Small intestine (tissue), 16 donors: Measurements from ENCODE around the gene GPBAR1. TPM values are rescaled to one million over a fixed set of nuclear protein-coding genes. Genes with fewer than 3 reads are reported as not detected.

ENCODE experiments used
- DNase-seq, 2 donors: peaks; one replicate each; pipeline versions ENCODE4 v3.0.0 to v3.0.0-alpha.2; 2013
- FAIRE-seq: peaks from 2 replicates; lab custom pipeline; 2012; peaks lifted over from hg19 to GRCh38; lab: Jason Lieb, UNC
- H3K27ac ChIP-seq, 3 donors: one replicate each; pipeline ENCODE4 v1.5.1; 2013; ENCODE audit warnings: low read length in 2 of 3, mild to moderate bottlenecking in 2 of 3, control low read depth in 1 of 3, inconsistent platforms in 1 of 3, low read depth in 1 of 3, moderate library complexity in 1 of 3
- H3K27me3 ChIP-seq, 3 donors: one replicate each; pipeline ENCODE4 v1.6.1; 2013; ENCODE audit warnings: low read length in 3 of 3, inconsistent platforms in 1 of 3; ENCODE audit not compliant: control insufficient read depth in 3 of 3, insufficient read depth in 3 of 3
- H3K36me3 ChIP-seq, 3 donors: one replicate each; pipeline ENCODE4 v1.6.1; 2013; ENCODE audit warnings: low read length in 3 of 3, inconsistent platforms in 1 of 3, low read depth in 1 of 3, mild to moderate bottlenecking in 1 of 3, moderate library complexity in 1 of 3; ENCODE audit not compliant: control insufficient read depth in 3 of 3, insufficient read depth in 2 of 3
- H3K4me1 ChIP-seq, 3 donors: one replicate each; pipeline ENCODE4 v1.6.1; 2013; ENCODE audit warnings: low read length in 2 of 3, inconsistent platforms in 1 of 3, low read depth in 1 of 3, mild to moderate bottlenecking in 1 of 3, moderate library complexity in 1 of 3; ENCODE audit not compliant: control insufficient read depth in 3 of 3, insufficient read depth in 2 of 3
- H3K4me3 ChIP-seq, 3 donors: one replicate each; pipeline ENCODE4 v1.5.1; 2013; ENCODE audit warnings: low read length in 3 of 3, control low read depth in 1 of 3, inconsistent platforms in 1 of 3, low read depth in 1 of 3, mild to moderate bottlenecking in 1 of 3, moderate library complexity in 1 of 3
- H3K9me3 ChIP-seq, 2 donors: one replicate each; pipeline ENCODE4 v1.6.1; 2013; ENCODE audit warnings: low read depth in 1 of 2, low read length in 1 of 2; ENCODE audit not compliant: control insufficient read depth in 2 of 2, insufficient read depth in 1 of 2
- WGBS, 3 donors: extraction: QIAGEN DNeasy Blood & Tissue Kit; methylation state at CpG; one replicate each; pipeline ENCODE4 v1.1.7; 2013; 5-methylcytosine and 5-hydroxymethylcytosine counted together
- long read RNA-seq, 10 donors: transcript quantifications; one replicate each; lab custom pipeline, GENCODE V29; 2026
- polyA plus RNA-seq, 4 donors: library from polyadenylated mRNA; stranded (reverse) in 3 of 4; unstranded in 1 of 4; fragments of 200-250 nt in 3 of 4; fragments of 120-200 nt in 1 of 4; gene quantifications; one replicate each; pipeline versions ENCODE4 v1.2.1 to v1.2.3, GENCODE V29; 2013
- donor health status: healthy with polysubstance abuse.
- donor health status: control.
- donor health status: control.
- donor health status: Bipolar disorder and iron deficiency.
- donor health status: healthy.

The GPBAR1 gene
- 1 to 10 TPM; 1.3 to 3.9 (median 1.6) TPM for polyA plus RNA-seq
- long read RNA-seq, donor 1, result 0 reads
- long read RNA-seq, donor 2, partial matches to known transcripts, result 0 of 1 reads
- long read RNA-seq, donor 2, other reads (novel, unspliced or antisense), result 0 of 1 reads
- long read RNA-seq, donor 3, partial matches to known transcripts, result 0 of 2 reads
- long read RNA-seq, donor 3, other reads (novel, unspliced or antisense), result 0 of 2 reads
- long read RNA-seq, donor 4, result 0 reads
- long read RNA-seq, donor 5, result 0 reads
- long read RNA-seq, donor 6, partial matches to known transcripts, result 0 of 1 reads
- long read RNA-seq, donor 6, other reads (novel, unspliced or antisense), result 0 of 1 reads
- long read RNA-seq, donor 7, result 0 reads
- long read RNA-seq, donor 8, result 0 reads
- long read RNA-seq, donor 9, partial matches to known transcripts, result 0 of 1 reads
- long read RNA-seq, donor 9, other reads (novel, unspliced or antisense), result 0 of 1 reads
- long read RNA-seq, donor 10, partial matches to known transcripts, result 0 of 2 reads
- long read RNA-seq, donor 10, other reads (novel, unspliced or antisense), result 0 of 2 reads

DNA sequence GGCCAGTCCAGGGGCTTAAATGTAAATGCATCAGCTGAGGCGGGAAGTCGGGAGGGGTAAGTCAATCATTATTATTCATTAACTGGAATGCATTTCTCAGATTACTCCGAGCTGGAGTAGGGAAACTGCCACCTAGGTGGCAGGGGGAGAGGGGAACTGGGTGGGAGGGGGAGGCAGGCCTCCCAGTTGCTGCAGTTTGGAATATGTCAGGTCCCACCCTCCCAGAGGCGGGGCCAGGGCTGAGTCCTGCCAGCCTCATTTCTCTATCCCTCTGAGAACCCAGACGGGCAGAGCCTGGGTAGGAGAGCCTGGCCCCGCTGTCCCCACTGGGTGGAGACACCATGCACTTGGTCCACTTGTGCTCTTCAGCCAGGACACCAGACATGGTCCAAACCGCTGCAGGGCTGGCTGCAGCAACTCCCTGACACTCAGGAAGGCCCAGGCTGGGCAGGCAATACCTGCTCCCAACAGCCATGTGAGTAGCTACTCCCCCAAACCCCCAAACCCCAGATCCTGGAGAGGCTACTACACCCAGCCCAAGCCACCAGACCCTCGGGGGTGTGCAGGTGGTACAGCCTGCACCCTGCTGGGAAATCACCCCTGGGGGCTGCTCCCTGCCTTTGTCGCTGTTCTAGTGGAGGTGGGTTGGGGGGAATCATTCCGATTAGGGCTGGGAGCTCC, at the start of gene GPBAR1:
TSS of gene GPBAR1 (plus strand) at position 274 of the 681 bp plus-strand sequence. CDS start 1,710 bp downstream, outside the sequence.
- Histone ChIP-seq H3K36me3 (peaks cover 0 to 58% (median 0%) of the 10 kb centered on the region in 3 donors), H3K4me3 (no peak within 1 kb of the TSS), H3K4me1 (peaks cover 8 to 54% (median 13%) of the 10 kb centered on the region in 3 donors), H3K27me3 (no peaks in the 10 kb centered on the region), H3K9me3 (no peaks in the 10 kb centered on the region), H3K27ac (peak within 1 kb of the TSS in 2 of 3 donors; percentile 44 to 80)
- FAIRE-seq (no peak), DNase-seq (peak; percentile 32 to 49)
- WGBS, 3 donors, result 50 to 59% (median 55%) methylated on average over 10 of the region's 10 CpGs

- peaks cover 3 to 15% (median 3%) of the 10 kb centered on the region in 3 donors for H3K4me1 ChIP-seq
- H3K4me3 ChIP-seq, result no peak overlapping the region
- no peak overlapping the region for H3K27ac ChIP-seq
- DNase-seq (no peak), FAIRE-seq (no peak)
- no peaks in the 10 kb centered on the region for H3K36me3 ChIP-seq
- no peaks in the 10 kb centered on the region for H3K27me3 ChIP-seq
- WGBS, 3 donors, result 87 to 100% (median 91%) methylated on average over 1 of the region's 1 CpG
- H3K9me3 ChIP-seq, result no peaks in the 10 kb centered on the region
These were observed 46.7 kb upstream of the GPBAR1 start for GRCh38 chr2:218214116-218214515.

DNA sequence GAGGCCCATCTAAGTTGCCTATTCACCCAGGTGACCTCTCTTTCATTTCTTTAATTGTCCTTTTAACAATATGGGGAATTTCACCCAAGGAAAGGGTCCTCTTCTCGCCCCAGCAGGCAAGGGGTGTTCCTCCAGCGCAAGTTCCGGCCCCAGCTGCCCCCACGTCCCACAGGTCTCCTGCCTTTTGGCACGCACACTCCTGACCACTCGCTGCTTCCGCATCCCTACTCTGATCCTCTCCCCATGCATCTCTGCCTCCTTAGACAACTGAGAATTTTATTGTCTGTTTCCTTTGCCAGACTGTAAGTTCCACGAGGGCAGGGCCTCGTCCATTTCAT, 44.5 kb upstream of the GPBAR1 start:
- peaks cover 0 to 2% (median 2%) of the 10 kb centered on the region in 3 donors for H3K36me3 ChIP-seq
- no peaks in the 10 kb centered on the region for H3K9me3 ChIP-seq
- H3K4me1 ChIP-seq, result peaks cover 3 to 27% (median 13%) of the 10 kb centered on the region in 3 donors
- H3K27me3 ChIP-seq, result no peaks in the 10 kb centered on the region
- FAIRE-seq (no peak), DNase-seq (no peak)
- H3K27ac ChIP-seq, result peak overlapping the region; percentile 69 to 95 (median 91)
- peak overlapping the region; percentile 53 to 99 (median 68) for H3K4me3 ChIP-seq
- 54 to 79% (median 71%) methylated on average over 9 of the region's 9 CpGs for WGBS, 3 donors

DNA sequence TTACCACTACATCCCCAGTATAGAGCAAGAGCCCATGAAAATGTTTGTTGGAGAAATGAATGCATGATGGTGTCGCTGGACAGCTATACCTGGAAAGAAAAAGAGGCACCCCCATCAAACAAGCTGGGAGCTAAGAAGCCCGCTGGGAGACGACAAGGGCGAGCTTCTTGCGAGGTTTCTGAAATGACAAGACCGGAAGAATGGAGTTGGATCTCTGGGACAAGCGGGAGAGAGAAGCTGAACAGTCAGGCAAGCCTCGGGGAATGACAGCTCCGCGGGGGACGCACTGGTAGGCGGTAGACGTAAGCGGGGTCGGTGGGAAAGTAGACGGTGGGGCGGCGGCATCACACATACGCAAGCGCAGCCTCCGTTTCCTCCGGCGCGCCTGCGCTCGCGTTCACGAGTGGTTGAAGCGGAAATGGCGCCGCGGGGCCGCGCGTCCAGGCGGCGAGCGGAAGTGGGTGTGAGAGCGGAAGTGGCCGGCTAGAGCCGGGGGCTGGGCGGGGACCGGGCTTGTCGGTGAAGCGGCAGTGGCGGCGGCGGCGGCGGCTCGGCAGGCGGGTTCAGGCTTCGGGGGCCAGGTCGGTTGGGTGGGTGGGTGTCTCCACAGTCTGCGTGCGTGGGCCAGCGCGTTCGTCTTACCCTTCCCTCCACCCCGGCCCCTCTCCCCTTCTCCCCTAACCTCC, 44.0 kb upstream of the GPBAR1 start, which contains the start of gene ARPC2:
TSS of gene ARPC2 (plus strand) at position 516 of the 686 bp plus-strand sequence. CDS start 282 bp downstream, outside the sequence.
- DNase-seq, result peak; percentile 93 to 99
- FAIRE-seq, result no peak
- peaks cover 3 to 29% (median 13%) of the 10 kb centered on the region in 3 donors for H3K4me1 ChIP-seq
- peaks cover 0 to 2% (median 2%) of the 10 kb centered on the region in 3 donors for H3K36me3 ChIP-seq
- peak within 1 kb of the TSS; percentile 86 to 95 (median 94) for H3K27ac ChIP-seq
- peak within 1 kb of the TSS; percentile 68 to 99 (median 97) for H3K4me3 ChIP-seq
- WGBS, 3 donors, result 0 to 1% (median 0%) methylated on average over 37 to 60 of the region's 60 CpGs
- no peaks in the 10 kb centered on the region for H3K27me3 ChIP-seq
- H3K9me3 ChIP-seq, result no peaks in the 10 kb centered on the region

GRCh38 chr2:218217360-218218267, 43.2 kb upstream of the GPBAR1 start:
- Histone ChIP-seq H3K4me1 (peaks cover 3 to 34% (median 16%) of the 10 kb centered on the region in 3 donors), H3K27ac (peak overlapping the region; percentile 86 to 95 (median 94)), H3K27me3 (no peaks in the 10 kb centered on the region), H3K9me3 (no peaks in the 10 kb centered on the region), H3K4me3 (peak overlapping the region; percentile 68 to 99 (median 97)), H3K36me3 (peaks cover 0 to 2% (median 2%) of the 10 kb centered on the region in 3 donors)
- 0 to 1% (median 0%) methylated on average over 42 to 47 of the region's 47 CpGs for WGBS, 3 donors
- FAIRE-seq, result no peak
- DNase-seq, result peak; percentile 73 to 83

- Histone ChIP-seq H3K36me3 (peaks cover 0 to 2% (median 2%) of the 10 kb centered on the region in 3 donors), H3K27ac (peak overlapping the region; percentile 86 to 95 (median 94)), H3K9me3 (no peaks in the 10 kb centered on the region), H3K4me3 (peak overlapping the region; percentile 68 to 99 (median 97)), H3K4me1 (peaks cover 6 to 42% (median 24%) of the 10 kb centered on the region in 3 donors), H3K27me3 (no peaks in the 10 kb centered on the region)
- WGBS, 3 donors, result 10 to 13% (median 11%) methylated on average over 4 of the region's 4 CpGs
- no peak for FAIRE-seq
- DNase-seq, result peak; percentile 25 to 33
These were observed 42.3 kb upstream of the GPBAR1 start for GRCh38 chr2:218218268-218219185.
